OCI-LY3 (cell line): Measurements from ENCODE around the gene ZNF705A.
"Not testable (repeated sequence)": the region's sequence is repeated elsewhere in the genome, so short reads cannot be mapped to it uniquely, and the experiment has no call there.

Source experiments
- H2AFZ ChIP-seq: fragments of 200-600, 300-600 bp; shearing (Covaris generic); 2 replicates; pipeline ENCODE4 v1.6.0; 2014; ENCODE audit warnings: antibody characterized with exemption, low read depth, low read length
- H3K27ac ChIP-seq: fragments of 200-600, 300-600 bp; sonication (generic); 2 replicates; pipeline ENCODE4 v1.5.1; 2014; ENCODE audit warnings: mild to moderate bottlenecking, low read length, moderate library complexity, mixed read lengths
- H3K27me3 ChIP-seq: fragments of 200-600, 300-600 bp; sonication (generic); 2 replicates; pipeline ENCODE4 v1.6.1; 2014; ENCODE audit warnings: low read depth, low read length, mixed read lengths
- H3K36me3 ChIP-seq: fragments of 200-600, 300-600 bp; sonication (generic); replicated peaks from 2 replicates; pipeline ENCODE3; 2014; ENCODE audit warnings: low read depth, low read length, mixed read lengths
- H3K4me1 ChIP-seq: fragments of 300-600, 200-600 bp; sonication (generic); 2 replicates; pipeline ENCODE4 v1.6.1; 2014; ENCODE audit warnings: low read length, mixed read lengths
- H3K4me2 ChIP-seq: fragments of 200-600, 300-600 bp; sonication (generic); 2 replicates; pipeline ENCODE4 v1.6.1; 2014; ENCODE audit warnings: low read length, mixed read lengths
- H3K4me3 ChIP-seq: fragments of 300-600, 200-600 bp; sonication (generic); 2 replicates; pipeline ENCODE4 v1.5.1; 2014; ENCODE audit warnings: antibody characterized with exemption, mild to moderate bottlenecking, low read length, moderate library complexity
- H3K79me2 ChIP-seq: fragments of 300-600, 200-600 bp; shearing (Covaris generic); 2 replicates; pipeline ENCODE4 v1.6.1; 2014; ENCODE audit warnings: mild to moderate bottlenecking, low read length, mixed read lengths
- H3K9ac ChIP-seq: fragments of 300-600, 200-600 bp; shearing (Covaris generic); 2 replicates; pipeline ENCODE4 v1.6.0; 2014; ENCODE audit warnings: mild to moderate bottlenecking, low read length, moderate library complexity
- H3K9me3 ChIP-seq: fragments of 200-600, 300-600 bp; shearing (Covaris generic); 2 replicates; pipeline ENCODE4 v1.6.1; 2014; ENCODE audit warnings: low read length, mixed read lengths; ENCODE audit not compliant: insufficient read depth
- H4K20me1 ChIP-seq: fragments of 200-600, 300-600 bp; sonication (generic); 2 replicates; pipeline ENCODE4 v1.6.1; 2016; ENCODE audit warnings: low read length, mixed read lengths; ENCODE audit not compliant: insufficient read depth
- EZH2phosphoT487 ChIP-seq: fragments of 200-600 bp; shearing (Covaris generic); IDR thresholded peaks from 2 replicates; pipeline ENCODE4 v1.6.1; 2018; ENCODE audit warnings: antibody characterized with exemption, mixed run types, low read depth
- TF ChIP-seq, protein P1 (sequence below): fragments of 200-600, 300-600 bp; sonication (generic); IDR thresholded peaks from 2 replicates; pipeline ENCODE4 v1.5.1; 2014; ENCODE audit warnings: antibody characterized with exemption, low read length, low read depth

The ZNF705A gene

DNA sequence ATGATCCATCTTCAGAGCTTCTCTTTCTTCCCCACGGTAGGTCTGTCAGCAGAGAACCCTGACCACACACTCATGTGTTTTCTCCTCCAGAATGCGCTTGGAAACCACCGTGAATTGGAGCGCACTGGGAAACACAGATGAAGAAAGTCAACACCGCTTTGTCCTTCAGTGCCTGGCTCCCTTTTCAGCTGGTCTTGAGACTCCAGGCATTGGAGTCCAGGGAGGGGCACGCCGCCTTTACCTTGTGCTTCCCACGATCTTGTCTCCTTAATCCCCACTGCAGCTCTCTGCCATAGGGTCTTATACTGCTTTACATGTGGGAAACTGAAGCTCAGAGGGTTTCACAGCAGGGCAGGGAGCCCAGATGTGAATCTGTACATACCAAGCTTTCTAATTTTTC is 69.5 kb downstream of the ZNF705A start:
- Histone ChIP-seq H2AFZ (no peak overlapping the region), H3K79me2 (no peaks in the 10 kb centered on the region), H3K4me1 (peaks cover 13% of the 10 kb centered on the region), H3K4me3 (peak overlapping the region; percentile 71), H3K4me2 (peak overlapping the region; percentile 65), H3K9ac (peak overlapping the region; percentile 35; the same call in 1 of the 2 replicates), H3K9me3 (no peaks in the 10 kb centered on the region), H3K27me3 (no peaks in the 10 kb centered on the region), H3K36me3 (no peaks in the 10 kb centered on the region), H4K20me1 (no peaks in the 10 kb centered on the region), H3K27ac (peak overlapping the region; percentile 39; the same call in 1 of the 2 replicates)
- TF ChIP-seq EZH2phosphoT487, result no peak
- TF ChIP-seq, protein P1, sequence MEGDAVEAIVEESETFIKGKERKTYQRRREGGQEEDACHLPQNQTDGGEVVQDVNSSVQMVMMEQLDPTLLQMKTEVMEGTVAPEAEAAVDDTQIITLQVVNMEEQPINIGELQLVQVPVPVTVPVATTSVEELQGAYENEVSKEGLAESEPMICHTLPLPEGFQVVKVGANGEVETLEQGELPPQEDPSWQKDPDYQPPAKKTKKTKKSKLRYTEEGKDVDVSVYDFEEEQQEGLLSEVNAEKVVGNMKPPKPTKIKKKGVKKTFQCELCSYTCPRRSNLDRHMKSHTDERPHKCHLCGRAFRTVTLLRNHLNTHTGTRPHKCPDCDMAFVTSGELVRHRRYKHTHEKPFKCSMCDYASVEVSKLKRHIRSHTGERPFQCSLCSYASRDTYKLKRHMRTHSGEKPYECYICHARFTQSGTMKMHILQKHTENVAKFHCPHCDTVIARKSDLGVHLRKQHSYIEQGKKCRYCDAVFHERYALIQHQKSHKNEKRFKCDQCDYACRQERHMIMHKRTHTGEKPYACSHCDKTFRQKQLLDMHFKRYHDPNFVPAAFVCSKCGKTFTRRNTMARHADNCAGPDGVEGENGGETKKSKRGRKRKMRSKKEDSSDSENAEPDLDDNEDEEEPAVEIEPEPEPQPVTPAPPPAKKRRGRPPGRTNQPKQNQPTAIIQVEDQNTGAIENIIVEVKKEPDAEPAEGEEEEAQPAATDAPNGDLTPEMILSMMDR, result no peak

DNA sequence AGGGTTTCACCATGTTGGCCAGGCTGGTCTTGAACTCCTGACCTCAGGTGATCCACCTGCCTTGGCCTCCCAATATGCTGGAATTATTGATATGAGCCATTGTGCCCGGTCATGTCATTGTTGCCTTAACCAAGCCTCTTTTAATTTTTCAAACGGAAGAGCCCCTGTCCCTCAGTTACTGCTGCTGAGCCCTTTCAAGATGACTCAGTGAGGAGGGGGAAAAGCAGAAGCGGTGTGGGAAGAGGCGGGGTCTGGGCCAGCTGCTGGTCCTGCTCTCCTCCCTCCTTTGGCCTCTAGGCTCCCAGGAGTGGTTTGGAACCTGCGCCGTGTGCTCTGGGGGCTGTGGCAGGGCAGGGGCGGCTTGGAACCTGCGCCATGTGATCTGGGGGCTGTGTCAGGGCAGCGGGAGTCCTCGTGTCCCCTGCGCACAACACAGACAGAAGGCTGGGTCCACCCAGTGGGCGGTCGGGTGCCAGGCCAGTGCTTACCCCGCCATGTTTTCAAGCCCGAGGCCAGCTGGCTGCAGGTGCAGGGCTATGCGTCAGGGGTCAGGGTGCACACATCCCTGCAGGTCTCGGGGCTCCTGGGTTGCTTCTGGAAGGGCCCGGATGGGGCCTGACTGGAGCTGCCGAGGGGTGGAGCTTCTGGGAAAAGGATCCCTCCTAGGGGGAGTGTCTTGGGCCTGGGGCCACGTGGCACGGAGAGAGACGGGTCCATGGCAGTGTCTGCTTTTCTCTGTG is 70.3 kb downstream of the ZNF705A start, which contains the start of gene FAM90A1:
TSS of gene FAM90A1 (minus strand) at position 627 of the 740 bp plus-strand sequence. CDS start 2,786 bp downstream, outside the sequence.
- Histone ChIP-seq H2AFZ (0 out of 2 replicates have a peak within 1 kb of the TSS, but pooled peaks have one; percentile 46), H3K4me2 (peak within 1 kb of the TSS; percentile 65), H3K9ac (peak within 1 kb of the TSS; percentile 46), H3K27ac (peak within 1 kb of the TSS; percentile 39), H3K4me3 (peak within 1 kb of the TSS; percentile 71), H3K4me1 (peaks cover 13% of the 10 kb centered on the region)
- H3K27me3 ChIP-seq, H3K36me3 ChIP-seq, H4K20me1 ChIP-seq, H3K9me3 ChIP-seq, H3K79me2 ChIP-seq: not testable (repeated sequence)

DNA sequence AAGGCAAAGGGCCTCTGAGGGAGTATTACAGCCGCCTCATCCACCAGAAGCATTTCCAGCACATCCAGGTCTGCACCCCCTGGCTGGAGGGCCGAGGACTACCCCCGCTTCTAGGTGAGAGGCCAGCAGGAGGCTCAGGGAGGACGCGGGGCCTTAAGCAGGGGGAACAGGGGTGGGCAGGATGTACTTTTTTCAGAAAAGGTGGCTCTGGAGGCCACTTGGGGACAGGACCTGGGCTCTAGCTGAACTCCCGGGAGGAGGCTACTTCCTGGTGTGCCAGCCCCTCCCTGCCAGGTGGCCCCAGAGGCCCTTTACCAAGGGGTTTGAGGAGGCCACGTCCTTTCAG is 70.9 kb downstream of the ZNF705A start:
- H3K36me3 ChIP-seq, H3K27ac ChIP-seq, H2AFZ ChIP-seq, H4K20me1 ChIP-seq, H3K27me3 ChIP-seq, H3K79me2 ChIP-seq, H3K9me3 ChIP-seq: not testable (repeated sequence)
- peak overlapping the region; percentile 71 for H3K4me3 ChIP-seq
- H3K4me1 ChIP-seq, result peaks cover 13% of the 10 kb centered on the region
- peak overlapping the region; percentile 46; the same call in 1 of the 2 replicates for H3K9ac ChIP-seq
- H3K4me2 ChIP-seq, result peak overlapping the region; percentile 65

DNA sequence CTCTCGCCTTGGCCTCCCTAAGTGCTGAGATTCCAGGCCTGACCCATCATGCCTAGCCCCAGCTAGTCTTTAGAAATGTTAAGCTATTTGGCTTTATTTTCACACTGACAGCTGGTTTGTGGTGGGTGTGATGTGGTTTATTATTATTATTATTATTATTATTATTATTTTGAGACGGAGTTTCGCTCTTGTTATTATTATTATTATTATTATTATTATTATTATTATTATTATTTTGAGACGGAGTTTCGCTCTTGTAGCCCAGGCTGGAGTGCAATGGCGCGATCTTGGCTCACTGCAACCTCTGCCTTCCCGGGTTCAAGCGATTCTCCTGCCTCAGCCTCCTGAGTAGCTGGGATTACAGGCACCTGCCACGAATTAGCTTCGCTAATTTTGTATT is 71.8 kb downstream of the ZNF705A start:
- not testable (repeated sequence) for H3K79me2 ChIP-seq, H2AFZ ChIP-seq, H3K27ac ChIP-seq, H3K27me3 ChIP-seq, H3K9ac ChIP-seq, H3K36me3 ChIP-seq, H3K9me3 ChIP-seq, H3K4me2 ChIP-seq, H3K4me3 ChIP-seq, H4K20me1 ChIP-seq
- peaks cover 13% of the 10 kb centered on the region for H3K4me1 ChIP-seq

DNA sequence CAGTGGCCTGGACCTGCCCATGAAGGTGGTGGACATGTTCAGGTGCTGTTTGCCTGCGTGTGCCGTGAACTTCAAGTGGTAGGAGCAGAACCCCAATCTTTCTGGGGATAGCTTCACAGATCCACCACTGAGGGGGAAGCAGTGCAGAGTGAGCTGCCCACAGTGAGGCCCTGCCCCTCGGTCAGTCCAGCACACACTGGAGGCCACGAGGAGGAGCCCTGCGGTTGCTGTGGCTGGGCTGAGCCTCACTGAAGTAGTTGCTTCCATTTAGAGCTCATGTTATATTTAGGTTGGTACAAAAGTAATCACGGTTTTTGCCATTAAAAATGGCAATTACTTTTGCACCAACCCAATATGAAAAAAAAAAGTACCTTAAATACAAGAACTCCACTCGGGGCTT is 72.7 kb downstream of the ZNF705A start:
- not testable (repeated sequence) for H3K79me2 ChIP-seq, H3K27me3 ChIP-seq, H3K9ac ChIP-seq, H3K9me3 ChIP-seq, H3K36me3 ChIP-seq, H3K4me3 ChIP-seq, H4K20me1 ChIP-seq, H3K27ac ChIP-seq, H3K4me2 ChIP-seq, H2AFZ ChIP-seq
- H3K4me1 ChIP-seq, result peaks cover 13% of the 10 kb centered on the region
